Activated T-helper 17 cell treated with anti-CD3 and anti-CD28 coated beads, Interleukin-2, amount 50 U/mL, for 72 hours (primary cell): ENCODE results near the gene EFNA3. TPM values are rescaled to one million over a fixed set of nuclear protein-coding genes. Genes with fewer than 3 reads are reported as not detected.

ENCODE experiments used
- ATAC-seq: fragments of 150-1000 bp; cut with Tn5 transposase; replicated peaks from 2 replicates; pipeline ENCODE4 v1.10.0; 2021; ENCODE audit warnings: mild to moderate bottlenecking, moderate library complexity
- H3K27ac Mint-ChIP-seq: one replicate; pipeline ENCODE4 v1.8.0; 2022; ENCODE audit warnings: mixed read lengths
- H3K27me3 Mint-ChIP-seq: one replicate; pipeline ENCODE4 v1.8.0; 2022; ENCODE audit warnings: mixed read lengths
- H3K36me3 Mint-ChIP-seq: one replicate; pipeline ENCODE4 v1.8.0; 2022; ENCODE audit warnings: low read depth, mild to moderate bottlenecking, mixed read lengths
- H3K4me1 Mint-ChIP-seq: one replicate; pipeline ENCODE4 v1.8.0; 2022; ENCODE audit warnings: mixed read lengths
- H3K4me3 Mint-ChIP-seq: one replicate; pipeline ENCODE4 v1.8.0; 2022; ENCODE audit warnings: mild to moderate bottlenecking, mixed read lengths
- H3K9me3 Mint-ChIP-seq: one replicate; pipeline ENCODE4 v1.8.0; 2022; ENCODE audit warnings: mixed read lengths
- total RNA-seq, 2 donors: library from RNA; stranded (reverse); gene quantifications; one replicate each; pipeline ENCODE4 v1.2.3, GENCODE V29; 2022

Gene EFNA3
- total RNA-seq, 2 donors from 2014 or later, result 4.1 to 10.8 TPM

DNA sequence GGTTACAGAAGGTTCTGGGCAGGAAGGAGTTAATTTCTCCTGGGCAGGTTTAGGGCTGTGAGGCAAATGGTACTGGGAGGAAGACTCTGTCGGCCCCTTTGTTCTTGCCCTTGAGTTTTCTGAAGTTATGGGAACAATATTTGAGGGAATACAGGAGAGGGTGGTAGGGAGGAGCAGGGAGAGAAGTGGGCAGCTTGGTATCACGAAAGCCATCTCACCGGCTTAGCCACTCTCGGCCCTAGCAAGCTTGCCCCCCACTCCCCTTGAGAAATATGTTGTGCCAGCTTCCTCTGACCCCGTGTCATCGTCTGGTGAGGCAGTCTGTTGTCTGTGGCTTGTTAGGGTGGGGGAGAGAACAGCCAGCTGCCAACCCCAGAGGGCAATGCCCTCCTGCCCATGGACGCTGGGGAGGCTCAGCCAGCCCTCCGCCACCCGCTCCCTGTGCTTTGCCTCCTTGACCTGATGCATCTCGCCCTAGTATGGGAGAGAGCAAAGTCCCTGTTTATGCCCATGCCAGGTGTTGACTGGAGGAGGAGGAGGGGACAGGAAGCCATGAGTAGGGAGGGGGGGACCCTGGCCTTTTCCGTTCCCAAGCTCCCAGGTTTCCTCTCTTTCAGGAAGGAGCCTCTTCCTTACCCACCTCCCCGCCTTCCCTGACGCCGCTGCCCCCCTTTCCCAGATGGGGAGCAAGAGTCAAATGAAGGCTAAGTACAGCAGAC is 50.3 kb downstream of the EFNA3 start:
- no peaks in the 10 kb centered on the region for H3K36me3 Mint-ChIP-seq
- H3K27ac Mint-ChIP-seq, result peak overlapping the region; percentile 62
- no peak for ATAC-seq
- H3K4me3 Mint-ChIP-seq, result peak overlapping the region; percentile 79
- H3K4me1 Mint-ChIP-seq, result peaks cover 22% of the 10 kb centered on the region
- no peaks in the 10 kb centered on the region for H3K9me3 Mint-ChIP-seq
- peaks cover 15% of the 10 kb centered on the region for H3K27me3 Mint-ChIP-seq

DNA sequence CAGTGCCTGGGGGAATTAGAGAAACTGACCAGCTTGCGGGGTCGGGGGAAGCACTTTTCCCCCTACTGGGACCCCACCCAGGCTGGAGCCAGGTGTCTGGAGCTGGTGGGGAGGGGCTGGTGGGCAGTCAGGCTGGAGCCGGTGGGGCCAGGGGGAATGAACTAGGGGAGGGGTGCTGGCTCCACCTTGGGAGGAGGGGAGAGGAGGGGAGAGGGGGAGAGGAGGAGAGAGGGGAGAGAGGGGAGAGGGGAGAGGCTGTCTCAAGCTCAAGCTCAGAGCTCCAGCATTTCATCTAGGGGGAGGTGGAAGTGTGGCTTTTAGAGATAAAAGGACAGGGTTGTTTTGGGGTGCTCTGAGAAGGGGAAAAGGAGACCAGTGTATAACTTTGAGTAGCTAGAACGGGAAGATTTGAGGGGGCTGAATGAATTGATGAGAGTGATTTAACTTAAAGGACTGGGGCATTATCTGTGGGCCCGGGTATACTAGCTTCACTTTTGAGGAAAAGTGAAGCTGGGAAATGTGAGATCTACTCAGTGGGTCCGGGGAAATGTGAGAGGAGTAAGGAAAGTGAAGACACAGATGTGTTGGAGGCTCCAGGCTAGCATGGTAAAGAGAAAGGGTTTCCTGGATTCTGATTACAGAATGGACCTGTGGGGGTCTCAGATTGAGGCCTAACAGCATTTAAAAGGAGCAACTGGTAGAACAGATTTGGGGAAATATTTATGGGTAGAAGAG is 51.8 kb downstream of the EFNA3 start:
- peaks cover 30% of the 10 kb centered on the region for H3K4me1 Mint-ChIP-seq
- H3K9me3 Mint-ChIP-seq, result no peaks in the 10 kb centered on the region
- peak overlapping the region; percentile 26 for H3K27ac Mint-ChIP-seq
- ATAC-seq, result no peak
- H3K4me3 Mint-ChIP-seq, result no peak overlapping the region
- peaks cover 6% of the 10 kb centered on the region for H3K36me3 Mint-ChIP-seq
- peaks cover 15% of the 10 kb centered on the region for H3K27me3 Mint-ChIP-seq

DNA sequence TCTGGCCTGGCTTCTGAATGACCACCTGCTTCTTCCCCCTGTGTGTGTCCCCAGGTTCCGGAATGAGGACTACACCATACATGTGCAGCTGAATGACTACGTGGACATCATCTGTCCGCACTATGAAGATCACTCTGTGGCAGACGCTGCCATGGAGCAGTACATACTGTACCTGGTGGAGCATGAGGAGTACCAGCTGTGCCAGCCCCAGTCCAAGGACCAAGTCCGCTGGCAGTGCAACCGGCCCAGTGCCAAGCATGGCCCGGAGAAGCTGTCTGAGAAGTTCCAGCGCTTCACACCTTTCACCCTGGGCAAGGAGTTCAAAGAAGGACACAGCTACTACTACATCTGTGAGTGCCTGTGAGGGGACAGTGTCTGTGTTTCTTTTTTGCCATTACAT is 52.6 kb downstream of the EFNA3 start:
- ATAC-seq, result no peak
- Mint-ChIP-seq H3K4me3 (no peak overlapping the region), H3K4me1 (peaks cover 30% of the 10 kb centered on the region), H3K27ac (peak overlapping the region; percentile 66), H3K27me3 (peaks cover 15% of the 10 kb centered on the region), H3K36me3 (peaks cover 15% of the 10 kb centered on the region), H3K9me3 (no peaks in the 10 kb centered on the region)

DNA sequence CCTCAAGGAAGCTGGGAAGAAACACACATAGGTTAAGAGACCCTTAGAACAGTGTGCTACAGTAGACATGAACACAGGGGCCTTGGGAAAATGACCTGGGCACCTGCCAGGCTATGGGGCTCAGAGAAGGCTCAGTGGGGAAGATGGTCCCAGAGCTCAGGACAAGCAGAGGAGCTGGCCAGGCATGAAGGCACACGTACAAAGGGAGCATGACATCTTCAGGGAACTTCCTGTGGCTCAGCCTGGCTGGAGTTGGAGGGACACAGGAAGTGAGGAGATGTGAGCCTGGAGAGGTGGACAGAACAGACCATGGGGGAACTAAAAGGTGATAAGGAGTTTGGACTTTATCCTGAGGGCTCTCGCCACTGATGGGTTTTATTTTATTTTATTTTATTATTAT is 53.2 kb downstream of the EFNA3 start:
- peak overlapping the region; percentile 66 for H3K27ac Mint-ChIP-seq
- H3K36me3 Mint-ChIP-seq, result peaks cover 21% of the 10 kb centered on the region
- no peak for ATAC-seq
- H3K27me3 Mint-ChIP-seq, result peaks cover 12% of the 10 kb centered on the region
- peaks cover 26% of the 10 kb centered on the region for H3K4me1 Mint-ChIP-seq
- no peaks in the 10 kb centered on the region for H3K9me3 Mint-ChIP-seq
- no peak overlapping the region for H3K4me3 Mint-ChIP-seq

DNA sequence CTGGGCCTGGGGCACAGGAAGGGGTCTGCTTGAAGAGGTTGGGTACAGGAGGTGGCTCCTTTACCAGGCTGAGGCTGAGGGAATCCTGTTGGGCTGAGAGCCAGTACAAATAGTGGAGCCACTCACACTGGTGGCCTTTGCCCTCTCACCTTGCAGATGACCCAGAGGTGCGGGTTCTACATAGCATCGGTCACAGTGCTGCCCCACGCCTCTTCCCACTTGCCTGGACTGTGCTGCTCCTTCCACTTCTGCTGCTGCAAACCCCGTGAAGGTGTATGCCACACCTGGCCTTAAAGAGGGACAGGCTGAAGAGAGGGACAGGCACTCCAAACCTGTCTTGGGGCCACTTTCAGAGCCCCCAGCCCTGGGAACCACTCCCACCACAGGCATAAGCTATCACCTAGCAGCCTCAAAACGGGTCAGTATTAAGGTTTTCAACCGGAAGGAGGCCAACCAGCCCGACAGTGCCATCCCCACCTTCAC is 55.2 kb downstream of the EFNA3 start:
- Mint-ChIP-seq H3K36me3 (peaks cover 40% of the 10 kb centered on the region), H3K4me3 (no peak overlapping the region), H3K9me3 (no peaks in the 10 kb centered on the region), H3K27ac (no peak overlapping the region), H3K27me3 (no peaks in the 10 kb centered on the region), H3K4me1 (peaks cover 24% of the 10 kb centered on the region)
- no peak for ATAC-seq

DNA sequence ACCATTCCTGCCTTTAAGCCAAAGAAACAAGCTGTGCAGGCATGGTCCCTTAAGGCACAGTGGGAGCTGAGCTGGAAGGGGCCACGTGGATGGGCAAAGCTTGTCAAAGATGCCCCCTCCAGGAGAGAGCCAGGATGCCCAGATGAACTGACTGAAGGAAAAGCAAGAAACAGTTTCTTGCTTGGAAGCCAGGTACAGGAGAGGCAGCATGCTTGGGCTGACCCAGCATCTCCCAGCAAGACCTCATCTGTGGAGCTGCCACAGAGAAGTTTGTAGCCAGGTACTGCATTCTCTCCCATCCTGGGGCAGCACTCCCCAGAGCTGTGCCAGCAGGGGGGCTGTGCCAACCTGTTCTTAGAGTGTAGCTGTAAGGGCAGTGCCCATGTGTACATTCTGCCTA is 55.7 kb downstream of the EFNA3 start:
- Mint-ChIP-seq H3K4me1 (peaks cover 24% of the 10 kb centered on the region), H3K27ac (peak overlapping the region; percentile 98), H3K36me3 (peaks cover 45% of the 10 kb centered on the region), H3K27me3 (no peaks in the 10 kb centered on the region), H3K9me3 (no peaks in the 10 kb centered on the region), H3K4me3 (peak overlapping the region; percentile 95)
- no peak for ATAC-seq

DNA sequence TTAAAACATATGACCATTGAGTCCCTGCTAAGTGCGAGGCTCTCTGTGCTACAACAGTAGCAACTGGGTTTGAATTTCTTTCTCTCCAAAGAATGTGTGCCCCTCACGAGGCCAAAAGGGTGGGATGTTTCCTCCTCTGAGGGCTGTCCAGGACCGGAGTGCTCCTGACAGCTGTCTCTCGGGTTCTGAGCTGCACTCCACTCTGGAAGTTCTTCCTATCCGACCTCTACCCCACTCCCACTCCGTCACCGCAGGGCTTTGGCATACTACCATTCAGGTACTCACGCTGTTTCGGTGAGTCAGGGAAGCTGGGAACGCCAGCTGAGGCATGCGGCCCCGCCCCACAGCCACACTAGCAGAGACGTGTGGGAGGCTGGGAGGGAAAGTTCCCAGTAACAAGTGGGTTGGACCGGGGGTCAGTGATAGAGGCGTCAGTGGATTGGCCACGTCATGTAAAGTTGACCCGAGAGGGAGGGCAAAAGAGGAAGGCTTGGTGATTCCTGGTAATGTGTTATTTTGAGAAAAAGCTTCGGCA is 56.3 kb downstream of the EFNA3 start:
- H3K4me1 Mint-ChIP-seq, result peaks cover 24% of the 10 kb centered on the region
- H3K9me3 Mint-ChIP-seq, result no peaks in the 10 kb centered on the region
- peaks cover 51% of the 10 kb centered on the region for H3K36me3 Mint-ChIP-seq
- H3K27ac Mint-ChIP-seq, result peak overlapping the region; percentile 98
- ATAC-seq, result peak; percentile 84
- no peaks in the 10 kb centered on the region for H3K27me3 Mint-ChIP-seq
- H3K4me3 Mint-ChIP-seq, result peak overlapping the region; percentile 95

DNA sequence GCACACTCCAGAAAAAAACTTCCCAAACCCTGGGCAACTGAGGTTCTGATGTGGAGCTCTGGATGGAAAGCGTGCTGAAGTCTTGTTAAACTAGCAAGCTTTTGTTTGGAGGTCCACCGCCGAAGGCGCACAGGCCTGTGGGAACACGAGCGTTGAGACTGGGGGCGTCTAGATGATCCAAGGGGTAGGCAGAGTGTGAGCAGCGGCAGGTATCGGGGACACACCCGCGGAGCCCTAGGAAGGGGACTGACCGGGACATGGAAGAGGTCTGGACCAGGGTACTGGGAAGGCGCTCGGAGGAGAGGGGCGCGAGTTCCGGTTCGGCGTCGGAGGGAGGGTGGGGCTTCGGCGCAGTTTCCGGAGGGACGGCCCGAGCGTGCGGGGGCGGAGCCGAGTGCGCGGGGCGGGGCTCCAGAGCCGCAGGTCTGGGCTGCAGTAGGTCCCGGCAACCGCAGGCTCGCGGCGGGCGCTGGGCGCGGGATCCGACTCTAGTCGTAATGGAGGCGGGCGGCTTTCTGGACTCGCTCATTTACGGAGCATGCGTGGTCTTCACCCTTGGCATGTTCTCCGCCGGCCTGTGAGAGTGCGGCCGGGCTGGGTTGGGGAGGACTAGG is 56.9 kb downstream of the EFNA3 start, which contains the start of gene SLC50A1:
Gene SLC50A1 (plus strand): TSS at position 438 of the 614 bp plus-strand sequence. CDS start 60 bp downstream, at position 498.
- peak; percentile 79 for ATAC-seq
- Mint-ChIP-seq H3K4me1 (peaks cover 24% of the 10 kb centered on the region), H3K36me3 (peaks cover 57% of the 10 kb centered on the region), H3K4me3 (peak within 1 kb of the TSS; percentile 95), H3K9me3 (no peaks in the 10 kb centered on the region), H3K27me3 (no peaks in the 10 kb centered on the region), H3K27ac (peak within 1 kb of the TSS; percentile 98)

DNA sequence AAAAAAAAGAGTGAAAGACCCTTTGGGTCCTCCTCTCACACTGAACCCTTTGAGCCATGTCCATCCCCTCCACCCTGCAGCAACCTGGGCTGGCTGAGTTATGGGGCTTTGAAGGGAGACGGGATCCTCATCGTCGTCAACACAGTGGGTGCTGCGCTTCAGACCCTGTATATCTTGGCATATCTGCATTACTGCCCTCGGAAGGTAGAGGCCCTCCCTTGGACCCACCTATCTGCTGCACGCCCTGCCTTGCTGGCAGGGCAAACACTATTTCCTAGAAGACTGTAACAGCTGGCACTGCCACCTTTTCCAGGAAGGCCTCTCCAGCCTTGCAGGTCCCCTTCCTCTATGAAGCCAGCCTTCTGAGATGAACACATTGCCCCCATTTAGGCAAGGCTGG is 58.1 kb downstream of the EFNA3 start:
- Mint-ChIP-seq H3K9me3 (no peaks in the 10 kb centered on the region), H3K36me3 (peaks cover 58% of the 10 kb centered on the region), H3K4me3 (peak overlapping the region; percentile 95), H3K27me3 (no peaks in the 10 kb centered on the region), H3K27ac (peak overlapping the region; percentile 98), H3K4me1 (peaks cover 24% of the 10 kb centered on the region)
- ATAC-seq, result no peak

Other genes starting within 250 kb of the EFNA3 start
- gene KCNN3, start 208.6 kb upstream of the EFNA3 start, total RNA-seq, result under 1 TPM; 0.11 to 0.37 TPM
- 10 to 100 TPM; 38.6 to 66.9 TPM for gene PMVK, start 142.1 kb upstream of the EFNA3 start, total RNA-seq
- 100 to 1,000 TPM in 1 of 2 donors, 10 to 100 TPM in 1; 61.9 to 118 TPM for gene PBXIP1, start 122.7 kb upstream of the EFNA3 start, total RNA-seq
- 10 to 100 TPM; 35.6 to 39.2 TPM for gene PYGO2, start 117.1 kb upstream of the EFNA3 start, total RNA-seq
- 10 to 100 TPM; 60.9 to 62.0 TPM for gene SHC1, start 108.1 kb upstream of the EFNA3 start, total RNA-seq
- 100 to 1,000 TPM; 162 to 188 TPM for gene CKS1B, start 104.2 kb upstream of the EFNA3 start, total RNA-seq
- 10 to 100 TPM; 34.6 to 68.3 TPM for gene FLAD1, start 95.5 kb upstream of the EFNA3 start, total RNA-seq
- gene LENEP, start 85.3 kb upstream of the EFNA3 start, total RNA-seq, result under 1 TPM; 0.77 to 0.97 TPM
- gene ZBTB7B, start 76.0 kb upstream of the EFNA3 start, total RNA-seq, result 100 to 1,000 TPM in 1 of 2 donors, 10 to 100 TPM in 1; 94.5 to 140 TPM
- 1 to 10 TPM in 1 of 2 donors, under 1 TPM in 1; 0.67 to 2.2 TPM for gene DCST2, start 45.1 kb upstream of the EFNA3 start, total RNA-seq
- not detected for gene DCST1, start 45.0 kb upstream of the EFNA3 start, total RNA-seq
- 10 to 100 TPM; 53.2 to 86.6 TPM for gene ADAM15, start 27.5 kb upstream of the EFNA3 start, total RNA-seq
- gene EFNA4, start 15.1 kb upstream of the EFNA3 start, total RNA-seq, result 1 to 10 TPM; 4.6 to 7.0 TPM
- under 1 TPM in 1 of 2 donors, not detected in 1; 0.48 TPM for gene EFNA1, start 49.0 kb downstream of the EFNA3 start, total RNA-seq
- gene SLC50A1, start 57.0 kb downstream of the EFNA3 start, total RNA-seq, result 10 to 100 TPM; 42.8 to 47.3 TPM
- gene DPM3, start 61.7 kb downstream of the EFNA3 start, total RNA-seq, result 10 to 100 TPM; 29.4 to 40.6 TPM
- gene KRTCAP2, start 94.5 kb downstream of the EFNA3 start, total RNA-seq, result 100 to 1,000 TPM; 108 to 166 TPM
- gene TRIM46, start 95.0 kb downstream of the EFNA3 start, total RNA-seq, result 10 to 100 TPM; 10.6 to 16.6 TPM
- 10 to 100 TPM; 11.8 to 26.8 TPM for gene THBS3, start 129.1 kb downstream of the EFNA3 start, total RNA-seq
- gene MTX1, start 129.9 kb downstream of the EFNA3 start, total RNA-seq, result 10 to 100 TPM; 31.3 to 59.9 TPM
- 10 to 100 TPM; 20.7 to 32.1 TPM for gene ENTREP3, start 176.6 kb downstream of the EFNA3 start, total RNA-seq
- 100 to 1,000 TPM in 1 of 2 donors, 10 to 100 TPM in 1; 84.0 to 123 TPM for gene SCAMP3, start 183.5 kb downstream of the EFNA3 start, total RNA-seq
- gene CLK2, start 194.7 kb downstream of the EFNA3 start, total RNA-seq, result 100 to 1,000 TPM in 1 of 2 donors, 10 to 100 TPM in 1; 87.7 to 131 TPM
- gene HCN3, start 198.6 kb downstream of the EFNA3 start, total RNA-seq, result 1 to 10 TPM; 4.1 to 6.0 TPM
- gene PKLR, start 222.6 kb downstream of the EFNA3 start, total RNA-seq, result not detected
- gene FDPS, start 230.0 kb downstream of the EFNA3 start, total RNA-seq, result 100 to 1,000 TPM; 319 to 371 TPM
- 10 to 100 TPM; 22.3 to 30.0 TPM for gene RUSC1, start 242.1 kb downstream of the EFNA3 start, total RNA-seq